GM23248 (cell line): ENCODE data around the gene PRDM16. TPM values are rescaled to one million over a fixed set of nuclear protein-coding genes. Genes with fewer than 3 reads are reported as not detected.

Source experiments
- DNase-seq: peaks from one replicate; pipeline ENCODE4 v3.0.0-alpha.2; 2015
- H2AFZ ChIP-seq: fragments of 200-600 bp; sonication (generic); 2 replicates; pipeline ENCODE4 v1.6.1; 2016; ENCODE audit warnings: antibody characterized with exemption
- H3F3A ChIP-seq: fragments of 200-600 bp; sonication (generic); 2 replicates; pipeline ENCODE4 v1.6.1; 2016; ENCODE audit warnings: mild to moderate bottlenecking, antibody characterized with exemption, mixed run types; ENCODE audit not compliant: insufficient read depth
- H3K27ac ChIP-seq: fragments of 200-600 bp; sonication (generic); 2 replicates; pipeline ENCODE4 v1.5.1; 2016; ENCODE audit warnings: mild to moderate bottlenecking
- H3K27me3 ChIP-seq: fragments of 200-600 bp; sonication (generic); replicated peaks from 2 replicates; pipeline ENCODE4 v1.6.1; 2016; ENCODE audit warnings: mild to moderate bottlenecking; ENCODE audit not compliant: insufficient read depth
- H3K36me3 ChIP-seq: fragments of 200-600 bp; sonication (generic); 2 replicates; pipeline ENCODE4 v1.6.1; 2016; ENCODE audit warnings: low read depth, mild to moderate bottlenecking
- H3K4me1 ChIP-seq: fragments of 200-600 bp; sonication (generic); 2 replicates; pipeline ENCODE4 v1.6.1; 2016; ENCODE audit warnings: mild to moderate bottlenecking; ENCODE audit not compliant: insufficient read depth
- H3K4me2 ChIP-seq: fragments of 200-600 bp; sonication (generic); one replicate; pipeline ENCODE4 v1.6.1; 2016; ENCODE audit warnings: mild to moderate bottlenecking; ENCODE audit not compliant: unreplicated experiment
- H3K4me3 ChIP-seq: fragments of 200-600 bp; sonication (generic); 2 replicates; pipeline ENCODE4 v1.5.1; 2016; ENCODE audit warnings: mild to moderate bottlenecking
- H3K79me2 ChIP-seq: fragments of 200-600 bp; sonication (generic); 2 replicates; pipeline ENCODE4 v1.6.1; 2016; ENCODE audit warnings: mild to moderate bottlenecking; ENCODE audit not compliant: insufficient read depth
- H3K9ac ChIP-seq: fragments of 200-600 bp; sonication (generic); 2 replicates; pipeline ENCODE4 v1.6.1; 2016; ENCODE audit warnings: mild to moderate bottlenecking
- H3K9me2 ChIP-seq: fragments of 200-600 bp; sonication (generic); 2 replicates; pipeline ENCODE4 v1.6.1; 2016; ENCODE audit warnings: mixed run types, mild to moderate bottlenecking, moderate library complexity; ENCODE audit not compliant: insufficient read depth
- H3K9me3 ChIP-seq: fragments of 200-600 bp; sonication (generic); one replicate; pipeline ENCODE4 v1.6.1; 2017; ENCODE audit warnings: low read depth
- H4K20me1 ChIP-seq: fragments of 200-600 bp; sonication (generic); 2 replicates; pipeline ENCODE4 v1.6.0; 2016; ENCODE audit not compliant: insufficient read depth
- EZH2 ChIP-seq: fragments of 200-600 bp; sonication (generic); IDR thresholded peaks from 2 replicates; pipeline ENCODE4 v1.6.1; 2018; ENCODE audit warnings: antibody characterized with exemption, mild to moderate bottlenecking; ENCODE audit not compliant: insufficient read depth, poor library complexity, severe bottlenecking
- EZH2phosphoT487 ChIP-seq: fragments of 200-600 bp; sonication (generic); IDR thresholded peaks from 2 replicates; pipeline ENCODE4 v1.6.1; 2018; ENCODE audit warnings: antibody characterized with exemption, moderate library complexity, mild to moderate bottlenecking, low read depth; ENCODE audit not compliant: insufficient read depth
- WGBS, 2 experiments: methylation state at CpG; one replicate each; pipeline ENCODE4 v1.1.6; 2015 to 2017; ENCODE audit warnings: low lambda C conversion rate in 2 of 2, low coverage in 1 of 2; ENCODE audit errors: missing lambda C conversion rate in 2 of 2; 5-methylcytosine and 5-hydroxymethylcytosine counted together
- in situ Hi-C: fragments of 300-500 bp; cut with MboI; formaldehyde crosslinking; loops from 2 replicates; pipeline ENCODE4 v1.15.0; 2020
- polyA plus RNA-seq: library from polyadenylated mRNA; unstranded; fragments of >200 nt; fragmentation: Nextera tagmentation; extraction: Ambion mirVana; gene quantifications from 2 replicates; pipeline ENCODE4 v1.2.1, GENCODE V29; 2016
- total RNA-seq: library from RNA; depleted of rRNA; stranded (reverse); fragments of >200 nt; shearing (Covaris generic); gene quantifications from 2 replicates; pipeline ENCODE4 v1.2.3, GENCODE V29; 2014

Gene PRDM16
- total and polyA plus RNA-seq, 2 experiments from 2014 or later: 0.18 TPM; not detected in 1

GRCh38 chr1:3461238-3461933 is 392.4 kb downstream of the PRDM16 start:
- no peaks in the 10 kb centered on the region for H3K36me3 ChIP-seq
- H3K79me2 ChIP-seq: no peaks in the 10 kb centered on the region
- H3K27ac ChIP-seq: no peak overlapping the region
- no peaks in the 10 kb centered on the region for H3F3A ChIP-seq
- H3K9me2 ChIP-seq: no peaks in the 10 kb centered on the region
- H3K9me3 ChIP-seq: no peaks in the 10 kb centered on the region
- no peaks in the 10 kb centered on the region for H4K20me1 ChIP-seq
- H3K27me3 ChIP-seq: 0 out of 2 replicates have a peak, but pooled peaks cover 4% of the 10 kb centered on the region
- DNase-seq: no peak
- in situ Hi-C loops: no loop called here
- no peak overlapping the region for H3K9ac ChIP-seq
- 82% methylated on average over 30 of the region's 30 CpGs for WGBS, 2 experiments
- H3K4me3 ChIP-seq: no peak overlapping the region
- TF ChIP-seq EZH2phosphoT487 (no peak), EZH2 (no peak)
- no peak overlapping the region for H2AFZ ChIP-seq
- H3K4me1 ChIP-seq: no peaks in the 10 kb centered on the region
- no peak overlapping the region for H3K4me2 ChIP-seq

DNA sequence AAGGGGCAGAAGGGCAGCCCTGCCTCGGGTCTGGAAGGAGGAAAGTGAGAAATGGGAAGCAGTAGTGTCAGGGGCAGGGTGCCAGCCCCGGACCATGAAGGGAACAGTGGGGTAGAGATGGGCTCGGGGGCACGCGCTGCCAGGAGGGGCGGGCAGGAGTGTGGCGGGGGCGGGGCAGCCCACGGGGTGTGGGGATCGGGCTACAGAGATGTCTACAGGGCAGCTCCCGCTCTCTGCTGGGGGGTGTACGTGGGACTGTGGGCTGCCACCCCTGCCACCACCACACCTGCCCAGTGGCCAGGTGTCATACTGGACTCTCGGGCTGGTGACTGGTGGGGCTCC is 392.9 kb downstream of the PRDM16 start:
- Histone ChIP-seq H3K4me3 (no peak overlapping the region), H3K36me3 (no peaks in the 10 kb centered on the region), H3K9me3 (no peaks in the 10 kb centered on the region), H3K4me1 (no peaks in the 10 kb centered on the region), H3K27me3 (0 out of 2 replicates have a peak, but pooled peaks cover 4% of the 10 kb centered on the region), H3K79me2 (no peaks in the 10 kb centered on the region), H3K4me2 (no peak overlapping the region), H3K9ac (no peak overlapping the region), H3K9me2 (no peaks in the 10 kb centered on the region), H4K20me1 (no peaks in the 10 kb centered on the region), H2AFZ (no peak overlapping the region), H3F3A (no peaks in the 10 kb centered on the region), H3K27ac (no peak overlapping the region)
- WGBS, 2 experiments: 68 to 78% methylated on average over 7 to 13 of the region's 13 CpGs
- DNase-seq: no peak
- no peak for TF ChIP-seq EZH2phosphoT487
- no peak for TF ChIP-seq EZH2
- in situ Hi-C loops: no loop called here

GRCh38 chr1:3462356-3463012 is 393.5 kb downstream of the PRDM16 start:
- in situ Hi-C loops: no loop called here
- no peak overlapping the region for H3K4me3 ChIP-seq

GRCh38 chr1:3463013-3463385 is 394.0 kb downstream of the PRDM16 start:
- in situ Hi-C loops: no loop called here
- no peak overlapping the region for H3K4me2 ChIP-seq
- H3K27me3 ChIP-seq: 0 out of 2 replicates have a peak, but pooled peaks cover 4% of the 10 kb centered on the region
- no peaks in the 10 kb centered on the region for H3K4me1 ChIP-seq
- no peak overlapping the region for H3K9ac ChIP-seq
- H4K20me1 ChIP-seq: no peaks in the 10 kb centered on the region
- H3K9me2 ChIP-seq: no peaks in the 10 kb centered on the region
- H3K36me3 ChIP-seq: no peaks in the 10 kb centered on the region
- WGBS, 2 experiments: 81 to 86% methylated on average over 11 to 22 of the region's 22 CpGs
- H3K4me3 ChIP-seq: no peak overlapping the region
- H3K27ac ChIP-seq: no peak overlapping the region
- TF ChIP-seq EZH2 (no peak), EZH2phosphoT487 (no peak)
- DNase-seq: no peak
- H3K79me2 ChIP-seq: no peaks in the 10 kb centered on the region
- no peak overlapping the region for H2AFZ ChIP-seq
- H3F3A ChIP-seq: no peaks in the 10 kb centered on the region
- no peaks in the 10 kb centered on the region for H3K9me3 ChIP-seq

More at GRCh38 chr1:3462356-3463012, 393.5 kb downstream of the PRDM16 start:
- TF ChIP-seq EZH2phosphoT487: no peak
- no peak for TF ChIP-seq EZH2
- Histone ChIP-seq H3K9me3 (no peaks in the 10 kb centered on the region), H2AFZ (no peak overlapping the region), H3K36me3 (no peaks in the 10 kb centered on the region), H3K27me3 (0 out of 2 replicates have a peak, but pooled peaks cover 4% of the 10 kb centered on the region), H3K9ac (no peak overlapping the region), H3K79me2 (no peaks in the 10 kb centered on the region), H4K20me1 (no peaks in the 10 kb centered on the region), H3K9me2 (no peaks in the 10 kb centered on the region), H3K4me1 (no peaks in the 10 kb centered on the region), H3K4me2 (no peak overlapping the region), H3K27ac (no peak overlapping the region), H3F3A (no peaks in the 10 kb centered on the region)
- no peak for DNase-seq
- 77 to 84% methylated on average over 14 to 16 of the region's 16 CpGs for WGBS, 2 experiments
